ENCODE results near the gene BAIAP2.
"Not testable (repeated sequence)": the region's sequence is repeated elsewhere in the genome, so short reads cannot be mapped to it uniquely, and the experiment has no call there.

- TF ChIP-seq PATZ1 (CRISPR knock-in tag; IDR thresholded peaks at IDR 0.05; ENCODE audit: borderline replicate concordance); POU6F1 (CRISPR knock-in tag; IDR thresholded peaks at IDR 0.05; ENCODE audit: borderline replicate concordance, low read depth); GLIS3 (CRISPR knock-in tag; IDR thresholded peaks at IDR 0.05); OSR1 (CRISPR knock-in tag; IDR thresholded peaks at IDR 0.05); ZNF565 (CRISPR knock-in tag; conservative IDR thresholded peaks at IDR 0.05; ENCODE audit: low read depth); ZC3H10 (CRISPR knock-in tag; IDR thresholded peaks at IDR 0.05); ZFP30 (CRISPR knock-in tag; IDR thresholded peaks at IDR 0.05); BACH2 (CRISPR knock-in tag; IDR thresholded peaks at IDR 0.05; ENCODE audit: borderline replicate concordance); RARB (CRISPR knock-in tag; IDR thresholded peaks at IDR 0.05): not testable (repeated sequence)
Observed at GRCh38 chr17:81154016-81154415, 119.1 kb downstream of the BAIAP2 start.
